T follicular helper cell (primary cell): ENCODE data around the gene LRRC36.
"Not testable (repeated sequence)": the region's sequence is repeated elsewhere in the genome, so short reads cannot be mapped to it uniquely, and the experiment has no call there.

Source experiments
- DNase-seq: peaks from one replicate; pipeline ENCODE4 v3.0.0-alpha.2; 2020; ENCODE audit warnings: low read depth

Gene LRRC36

GRCh38 chr16:67342616-67343015 is 16.0 kb downstream of the LRRC36 start:
- DNase-seq, result no peak

- no peak for DNase-seq
Observed at GRCh38 chr16:67345401-67345800, 18.8 kb downstream of the LRRC36 start.

DNA sequence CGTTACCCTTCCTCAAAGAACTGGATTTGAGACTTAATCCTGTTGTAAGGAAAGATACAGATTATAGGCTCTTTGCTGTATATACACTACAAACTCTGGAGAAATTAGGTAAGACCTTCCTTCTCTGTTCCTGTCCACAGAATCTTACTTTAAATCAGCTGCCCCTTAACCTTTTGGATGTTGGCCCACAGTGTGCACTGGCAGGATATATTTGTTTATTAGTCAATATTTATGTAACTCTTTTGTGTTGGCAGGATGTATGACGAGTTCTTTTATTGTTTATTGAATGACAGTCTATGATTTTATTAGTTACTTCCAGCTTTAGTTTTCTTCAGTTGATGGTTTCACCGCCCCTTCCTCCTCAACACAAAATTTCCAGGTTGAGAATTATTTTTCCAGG is 19.7 kb downstream of the LRRC36 start:
- DNase-seq, result no peak

DNA sequence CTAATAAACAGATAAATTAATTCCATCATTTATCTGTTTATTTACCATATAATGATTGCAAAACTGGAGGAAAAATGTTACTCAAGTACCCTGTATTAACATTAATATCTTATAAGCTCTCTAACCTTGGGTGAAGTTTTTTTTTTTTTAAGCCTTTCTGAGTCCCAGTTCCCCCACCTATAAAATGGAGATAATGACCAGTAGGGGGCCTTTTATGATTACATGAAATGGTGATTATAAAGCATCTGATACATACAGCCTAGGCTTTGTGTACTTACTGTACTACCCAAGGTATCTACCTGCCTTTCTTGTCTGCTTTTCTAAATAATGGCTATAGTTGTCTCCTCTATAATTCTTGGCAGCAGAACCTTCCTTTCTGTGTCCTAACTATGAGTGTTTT is 22.6 kb downstream of the LRRC36 start:
- DNase-seq, result no peak

DNA sequence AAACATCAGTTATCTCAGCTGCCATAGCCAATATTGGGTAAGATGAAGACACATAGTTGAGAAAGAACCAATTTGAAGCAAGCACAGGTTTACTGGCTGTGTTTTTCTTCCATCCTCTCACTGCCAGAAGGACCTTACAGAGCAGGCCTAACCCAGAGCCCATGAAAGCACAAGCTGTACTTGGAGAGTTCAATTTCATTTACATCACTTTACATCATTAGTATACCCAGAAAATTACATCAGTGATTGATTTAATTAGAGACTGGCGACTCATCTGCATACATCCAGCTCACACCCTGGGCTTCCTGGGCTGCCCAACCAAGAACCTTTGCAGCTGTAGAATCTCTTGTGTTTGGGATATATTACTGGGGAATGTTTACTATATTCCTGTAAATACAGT is 23.7 kb downstream of the LRRC36 start:
- no peak for DNase-seq

GRCh38 chr16:67352463-67352862 is 25.8 kb downstream of the LRRC36 start:
- not testable (repeated sequence) for DNase-seq

- no peak for DNase-seq
Observed at GRCh38 chr16:67356396-67356795, 29.8 kb downstream of the LRRC36 start.

DNA sequence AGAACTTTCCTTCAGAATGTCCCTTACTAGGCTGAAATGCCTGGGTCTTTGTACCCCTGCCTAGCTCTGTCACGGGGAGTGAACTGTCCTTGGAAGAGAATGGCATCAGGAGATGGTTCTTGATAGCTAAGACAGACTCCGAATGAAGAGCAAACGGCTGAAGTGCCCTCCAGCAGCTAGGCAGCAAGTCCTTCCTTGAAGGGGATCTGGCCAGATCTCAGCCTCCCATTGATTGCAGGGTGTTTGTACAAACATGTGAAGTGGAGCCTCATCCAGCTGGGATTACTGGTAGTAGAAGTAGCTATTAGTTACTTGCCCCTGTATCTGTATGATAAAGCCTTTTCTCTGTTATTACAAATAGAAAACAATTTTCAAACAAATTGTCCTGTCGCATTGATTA is 30.9 kb downstream of the LRRC36 start:
- DNase-seq, result no peak

- not testable (repeated sequence) for DNase-seq
Observed at GRCh38 chr16:67359540-67360269, 33.1 kb downstream of the LRRC36 start.

GRCh38 chr16:67361038-67361437 is 34.4 kb downstream of the LRRC36 start:
- no peak for DNase-seq

GRCh38 chr16:67364600-67365235 is 38.1 kb downstream of the LRRC36 start:
- no peak for DNase-seq

DNA sequence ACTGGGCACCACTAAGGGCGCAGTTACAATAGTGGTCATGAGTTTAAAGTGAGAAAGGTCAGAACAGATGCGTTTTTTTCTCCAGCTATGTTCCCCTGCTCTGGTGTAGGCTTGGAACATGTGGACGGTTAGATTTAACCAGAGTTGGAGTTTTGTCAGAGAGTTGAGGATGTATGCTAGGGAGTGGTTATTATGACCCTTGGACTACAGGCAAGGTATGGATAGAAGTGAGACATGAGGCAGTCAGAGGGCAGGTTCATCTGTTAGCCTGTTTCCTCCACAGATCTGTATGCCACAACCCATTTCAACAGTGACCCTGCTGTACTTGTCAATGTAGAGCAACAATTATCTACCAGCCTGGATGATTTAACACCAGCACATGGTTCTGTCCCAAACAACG is 44.0 kb downstream of the LRRC36 start:
- DNase-seq, result no peak

GRCh38 chr16:67372664-67373063 is 46.0 kb downstream of the LRRC36 start:
- no peak for DNase-seq

GRCh38 chr16:67376012-67376411 is 49.4 kb downstream of the LRRC36 start:
- not testable (repeated sequence) for DNase-seq

- DNase-seq, result no peak
Observed at GRCh38 chr16:67378642-67379041, 52.0 kb downstream of the LRRC36 start.

DNA sequence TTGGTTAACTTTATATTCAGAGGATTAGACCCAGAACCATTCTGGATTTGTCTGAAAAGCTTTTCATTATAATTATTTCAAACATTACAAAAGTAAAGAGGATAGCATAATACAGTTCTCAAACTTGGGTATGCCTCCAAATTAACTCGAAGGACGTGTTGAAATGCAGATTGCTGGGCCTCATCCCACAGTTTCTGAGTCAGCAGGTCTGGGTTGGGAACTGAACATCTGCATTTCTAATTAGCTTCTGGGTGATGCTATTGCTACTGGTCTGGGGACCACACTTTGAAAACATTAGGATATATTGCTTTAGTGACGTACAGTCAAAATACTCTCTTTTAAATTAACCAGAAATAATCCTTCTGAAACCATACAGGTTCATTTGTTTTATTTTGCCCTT is 56.7 kb downstream of the LRRC36 start:
- DNase-seq, result no peak

DNA sequence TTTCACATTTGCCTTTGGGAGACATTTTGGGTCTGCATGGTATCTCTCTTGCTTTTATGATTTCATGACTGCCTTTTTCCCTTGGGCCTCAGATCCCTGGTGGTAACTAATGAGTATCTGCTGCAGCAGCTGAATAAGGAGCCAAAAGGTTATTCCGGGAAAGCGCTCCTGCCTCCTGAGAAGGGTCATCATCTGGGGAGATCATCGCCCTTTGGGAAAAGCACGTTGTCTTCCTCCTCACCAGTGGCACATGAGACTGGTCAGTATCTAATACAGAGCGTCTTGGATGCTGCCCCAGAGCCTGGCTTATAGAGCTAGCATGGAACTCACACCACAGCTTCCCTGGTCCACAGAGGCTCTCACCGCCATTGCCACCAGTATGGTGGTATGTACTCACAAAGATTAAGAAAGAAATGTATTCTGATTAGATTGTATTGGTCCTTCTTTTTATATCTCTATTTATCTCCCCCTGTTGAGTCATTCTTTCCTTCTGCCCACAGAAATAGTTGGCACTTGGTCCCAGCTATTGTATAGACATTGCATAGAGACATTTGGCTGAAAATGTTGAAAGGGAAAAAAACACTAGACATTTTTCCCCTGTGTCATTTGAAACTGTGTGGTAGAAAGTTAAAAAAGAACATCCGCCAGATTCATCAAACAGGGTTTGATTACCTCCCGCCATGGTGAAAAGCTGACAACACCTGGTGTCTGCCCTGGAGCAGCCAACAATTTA is 58.3 kb downstream of the LRRC36 start:
- no peak for DNase-seq

GRCh38 chr16:67386861-67387455 is 60.3 kb downstream of the LRRC36 start:
- DNase-seq, result no peak

GRCh38 chr16:67387479-67388079 is 61.0 kb downstream of the LRRC36 start:
- DNase-seq, result no peak

- DNase-seq, result no peak
Observed at GRCh38 chr16:67388191-67388590, 61.6 kb downstream of the LRRC36 start.

- no peak for DNase-seq
Observed at GRCh38 chr16:67388591-67388990, 62.0 kb downstream of the LRRC36 start.
